GM18520 (cell line): Measurements from ENCODE around the gene ZBTB37.
"Not testable (repeated sequence)": the region's sequence is repeated elsewhere in the genome, so short reads cannot be mapped to it uniquely, and the experiment has no call there.

Experiments used
- ATAC-seq: cut with Tn5 transposase; IDR thresholded peaks from one replicate; pipeline ENCODE4 v1.9.1; 2021; ENCODE audit not compliant: unreplicated experiment

ZBTB37 gene

GRCh38 chr1:173900992-173901391 is 32.8 kb downstream of the ZBTB37 start:
- no peak for ATAC-seq

DNA sequence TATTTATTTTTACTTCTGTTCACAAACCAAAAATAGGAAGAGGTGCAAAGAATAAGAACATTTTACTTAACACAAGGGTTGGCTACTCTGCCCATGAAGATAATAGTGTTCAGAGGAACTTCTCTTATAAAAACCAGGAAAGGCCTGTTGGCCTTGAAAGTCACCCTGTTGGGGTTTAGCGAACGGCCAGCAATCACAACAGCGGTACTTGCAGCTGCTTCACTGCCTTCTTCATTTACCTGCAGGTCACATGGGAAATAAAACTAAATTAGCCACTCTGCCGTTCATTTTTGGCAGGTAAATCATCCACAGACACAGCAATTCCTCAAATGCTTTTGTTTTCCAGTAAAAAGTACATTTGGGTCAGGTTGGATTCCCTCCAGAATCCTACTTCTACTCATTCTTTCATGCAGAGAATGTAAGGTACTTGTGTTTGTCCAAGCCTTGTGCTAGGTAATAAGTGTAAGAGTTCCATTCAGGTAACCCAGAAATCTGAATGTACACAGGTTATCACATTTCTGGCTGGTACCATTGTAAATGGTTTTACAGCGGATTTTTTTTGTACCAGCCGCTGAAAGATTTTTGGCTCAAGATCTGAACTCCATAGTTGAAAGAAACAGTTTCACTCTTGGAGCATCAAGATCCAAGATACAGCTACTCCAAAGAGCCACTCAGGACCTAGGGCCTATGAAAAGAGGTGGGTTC is 35.8 kb downstream of the ZBTB37 start:
- ATAC-seq: no peak

DNA sequence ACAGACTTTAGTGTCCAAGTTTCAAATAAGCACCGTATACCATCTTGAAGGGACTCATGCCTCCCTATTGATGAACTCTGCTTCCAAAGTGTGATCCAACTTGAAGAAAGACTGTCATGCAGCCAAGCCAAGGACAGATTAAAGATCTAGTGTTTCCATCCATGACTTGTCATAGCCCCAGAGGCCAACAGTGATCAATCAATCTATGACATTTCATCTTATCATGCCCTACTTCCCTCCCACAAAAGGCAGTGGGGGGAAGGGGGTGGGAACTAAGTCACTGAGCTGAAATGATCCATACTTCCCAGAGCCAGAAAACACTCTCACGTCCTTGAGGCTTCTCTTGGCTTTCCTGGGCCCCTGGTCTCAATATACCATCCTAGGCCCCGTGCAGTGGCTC is 44.9 kb downstream of the ZBTB37 start:
- ATAC-seq: no peak

DNA sequence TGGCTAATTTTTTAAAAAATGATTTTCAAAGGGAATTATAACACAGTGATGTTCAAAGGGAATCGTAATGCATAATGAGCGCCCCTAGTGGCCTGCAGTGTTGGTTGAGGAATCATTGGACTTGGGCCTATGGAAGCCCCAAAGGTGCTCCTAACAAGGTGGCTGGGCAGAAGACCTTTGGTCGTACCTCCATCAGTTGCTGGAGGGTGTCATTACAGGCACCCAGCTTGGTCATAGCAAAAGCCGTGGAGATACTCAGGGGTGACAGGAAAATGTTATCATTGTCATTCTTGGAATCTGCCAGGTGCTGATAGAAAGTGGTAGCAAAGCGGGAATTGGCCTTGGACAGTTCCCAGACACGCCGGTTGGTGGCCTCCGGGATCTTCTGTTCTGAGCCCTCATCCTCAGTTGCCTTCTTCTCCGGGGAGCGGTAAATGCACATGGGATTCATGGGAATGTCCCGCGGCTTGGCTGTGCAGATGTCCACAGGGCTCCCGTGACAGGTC is 46.2 kb downstream of the ZBTB37 start:
- no peak for ATAC-seq

DNA sequence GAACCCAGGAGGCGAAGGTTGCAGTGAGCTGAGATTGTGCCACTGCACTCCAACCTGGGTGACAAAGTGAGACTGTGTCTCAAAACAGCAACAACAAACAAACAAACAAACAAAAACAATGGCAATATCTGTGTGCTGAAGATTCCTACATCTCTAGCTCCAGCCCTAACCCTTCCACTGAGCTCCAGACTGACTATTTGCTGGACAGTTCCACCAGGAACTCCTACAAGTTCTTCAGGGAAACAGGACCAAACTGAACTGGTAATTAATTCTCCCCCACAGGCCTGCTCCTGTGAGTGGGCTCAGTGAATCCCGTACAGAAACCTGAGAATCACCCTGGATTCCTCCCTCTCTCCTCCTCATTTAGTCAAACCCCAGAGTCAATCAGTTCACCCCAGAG is 47.4 kb downstream of the ZBTB37 start:
- no peak for ATAC-seq

DNA sequence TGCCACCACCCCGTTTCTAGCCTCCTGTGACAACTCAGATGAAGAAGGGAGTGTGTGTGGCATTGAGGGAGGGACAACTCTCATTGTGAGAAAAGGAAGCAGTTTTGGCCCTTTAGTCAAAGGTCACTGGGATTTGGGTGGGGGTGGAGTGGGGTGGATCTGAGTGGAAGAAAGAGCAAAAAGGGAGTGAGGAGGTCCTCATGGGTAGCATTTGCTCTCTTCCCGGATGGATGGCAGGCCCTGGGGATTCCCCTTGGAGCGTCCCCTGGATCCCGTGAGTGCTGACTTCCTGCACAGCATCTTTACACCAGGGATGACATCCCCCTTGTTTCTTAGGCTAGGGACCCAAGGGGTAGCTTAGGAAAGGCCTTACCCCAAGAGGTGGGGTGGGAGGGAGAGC is 48.5 kb downstream of the ZBTB37 start:
- no peak for ATAC-seq

DNA sequence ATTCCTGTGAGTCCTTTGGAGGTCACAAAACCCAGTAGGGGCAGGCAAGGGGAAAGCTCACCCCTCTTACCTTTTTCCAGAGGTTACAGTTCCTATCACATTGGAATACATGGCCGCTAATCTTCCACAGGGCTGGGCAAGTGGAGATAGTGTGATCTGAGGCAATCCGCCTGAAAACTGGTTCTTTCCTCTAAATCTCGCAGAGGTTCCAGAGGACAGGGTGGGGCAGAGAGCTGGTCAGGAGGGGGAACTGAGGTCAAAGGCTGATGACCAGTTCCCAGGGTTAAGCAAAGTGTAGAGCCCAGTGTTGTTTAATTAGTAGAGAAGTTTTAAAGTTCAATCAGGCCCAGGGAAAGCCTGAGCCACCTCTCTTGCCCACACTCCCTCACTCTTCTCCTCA is 49.0 kb downstream of the ZBTB37 start, which contains the start of gene SERPINC1:
SERPINC1 (minus strand) TSS at position 179 of the 400 bp plus-strand sequence; CDS start at position 111, 68 bp downstream.
- no peak for ATAC-seq

DNA sequence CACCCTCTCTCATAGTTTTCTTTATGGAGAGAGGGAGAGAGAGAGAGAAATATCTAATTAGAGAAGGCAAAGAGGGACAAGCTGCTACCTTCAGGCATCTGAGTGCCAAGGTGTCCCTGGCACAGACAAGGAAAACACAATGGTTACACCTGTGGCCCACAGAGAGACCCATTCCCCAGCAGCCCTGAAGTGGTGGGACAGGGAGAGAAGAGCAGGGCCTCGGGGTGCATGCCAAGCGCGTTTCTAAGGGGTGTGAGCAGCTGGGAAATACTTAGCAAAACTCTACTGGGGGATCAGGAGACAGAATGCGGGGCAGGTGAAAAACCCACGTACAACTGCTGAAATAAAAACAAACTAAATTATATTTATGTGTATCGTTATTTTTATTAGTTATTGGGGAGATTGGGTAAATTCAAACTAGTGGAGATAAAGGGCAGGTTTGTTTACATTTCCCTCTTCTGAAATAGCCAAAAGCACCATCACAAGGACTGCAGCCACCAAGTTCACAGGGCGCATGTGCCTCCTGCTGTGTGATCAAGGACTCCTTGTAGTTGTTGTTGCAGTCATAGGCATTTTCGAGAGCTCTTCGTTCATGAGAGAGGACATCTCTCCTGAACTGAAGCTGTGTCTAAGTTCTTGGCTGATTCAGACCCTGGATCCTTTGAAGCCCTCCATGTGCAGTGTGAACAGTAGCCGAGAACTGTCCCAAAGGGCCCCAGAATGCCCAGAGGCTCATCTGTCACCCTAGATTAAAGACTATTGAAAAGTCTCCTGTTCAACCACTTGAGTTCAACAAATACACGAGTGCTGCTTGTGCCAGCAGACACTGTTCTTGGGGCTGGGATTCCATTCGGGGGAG is 49.7 kb downstream of the ZBTB37 start:
- ATAC-seq: no peak

GRCh38 chr1:173920861-173921260 is 52.7 kb downstream of the ZBTB37 start:
- no peak for ATAC-seq

DNA sequence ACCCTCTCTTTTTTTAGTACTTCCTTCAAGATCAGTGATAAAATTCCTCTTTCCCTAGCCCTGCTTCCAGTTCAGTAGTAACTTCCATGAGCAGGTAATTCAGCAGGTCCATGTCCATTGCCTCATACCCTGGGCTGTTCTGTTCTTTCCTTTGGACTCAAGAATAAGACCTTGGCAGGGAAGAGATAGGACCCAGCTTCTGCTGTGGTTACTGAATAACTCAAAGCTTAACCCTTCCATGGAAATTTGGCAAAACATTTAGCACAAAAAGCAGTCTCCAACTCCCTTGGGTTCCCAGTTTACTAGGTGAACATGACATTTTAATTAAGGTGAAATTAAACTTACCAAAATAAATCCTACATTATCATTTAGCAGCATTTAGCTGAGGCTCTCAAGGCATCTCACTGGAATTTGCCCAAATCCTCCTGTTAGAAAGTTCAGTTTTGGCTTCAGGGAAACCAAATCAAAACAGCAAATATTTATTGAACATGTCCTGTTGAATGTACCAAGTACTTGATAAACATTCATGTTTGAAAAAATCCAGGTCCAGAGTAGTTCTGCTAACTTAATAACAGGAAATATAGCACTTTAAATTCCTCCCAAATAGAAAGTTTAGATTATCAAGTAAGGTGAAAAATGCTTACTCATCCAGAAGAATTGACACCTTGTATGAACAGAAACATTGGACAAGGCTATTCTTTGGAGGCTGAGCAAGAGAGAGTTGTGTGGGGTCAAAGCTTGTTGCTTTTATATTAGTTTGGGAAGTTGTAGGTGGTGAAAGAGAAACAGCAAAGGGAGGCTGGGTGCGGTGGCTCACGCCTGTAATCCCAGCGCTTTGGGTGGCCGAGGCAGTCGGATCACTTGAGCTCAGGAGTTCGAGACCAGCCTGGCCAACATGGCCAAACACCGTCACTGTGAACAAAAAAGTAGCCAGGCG is 57.4 kb downstream of the ZBTB37 start:
- no peak for ATAC-seq

- ATAC-seq: not testable (repeated sequence)
Observed at GRCh38 chr1:173930541-173930940, 62.4 kb downstream of the ZBTB37 start.

GRCh38 chr1:173934440-173934839 is 66.3 kb downstream of the ZBTB37 start:
- no peak for ATAC-seq

DNA sequence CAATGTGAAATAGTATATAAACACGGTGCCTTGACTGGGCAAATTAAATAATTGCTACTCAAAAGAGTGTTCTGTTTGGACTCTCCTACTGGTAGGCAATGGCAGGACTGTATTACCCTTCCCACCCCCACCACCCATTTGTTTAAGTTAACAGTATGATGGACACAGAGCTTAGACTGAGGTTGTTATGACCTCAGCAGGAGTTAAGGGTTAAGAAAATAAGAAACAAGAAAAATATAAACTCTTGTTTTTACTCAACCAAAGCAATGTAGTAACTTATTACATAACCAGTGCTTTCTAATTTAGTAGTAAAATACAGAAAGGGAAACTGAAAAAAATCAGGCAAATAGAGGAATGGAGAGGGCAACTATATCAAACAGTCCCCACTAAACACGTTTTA is 68.9 kb downstream of the ZBTB37 start:
- ATAC-seq: no peak

DNA sequence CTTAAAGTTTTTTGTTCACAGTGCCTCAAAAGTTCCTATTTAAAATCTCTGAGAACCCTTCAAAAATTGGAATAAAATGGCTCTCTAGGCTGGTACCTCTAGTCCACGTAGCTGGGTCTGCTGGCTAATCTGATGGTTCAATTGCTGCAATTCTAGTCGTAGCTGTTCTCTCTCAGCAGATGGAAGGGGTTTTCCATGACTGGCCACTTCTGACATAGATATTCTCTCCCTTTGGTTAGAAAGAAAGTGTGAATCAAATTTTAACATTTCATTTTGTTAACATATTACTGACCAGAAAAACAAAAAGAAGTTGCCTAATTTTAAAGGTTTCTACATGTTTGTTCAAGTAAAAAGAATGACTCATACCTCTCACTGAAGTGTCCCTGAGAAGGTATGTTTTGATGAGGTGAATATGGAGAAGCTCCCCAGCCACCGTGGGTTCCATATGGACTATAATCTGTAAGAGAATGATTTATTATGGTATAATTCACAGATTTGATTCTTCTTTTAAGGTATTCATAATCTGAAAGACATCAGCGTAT is 78.3 kb downstream of the ZBTB37 start:
- no peak for ATAC-seq

DNA sequence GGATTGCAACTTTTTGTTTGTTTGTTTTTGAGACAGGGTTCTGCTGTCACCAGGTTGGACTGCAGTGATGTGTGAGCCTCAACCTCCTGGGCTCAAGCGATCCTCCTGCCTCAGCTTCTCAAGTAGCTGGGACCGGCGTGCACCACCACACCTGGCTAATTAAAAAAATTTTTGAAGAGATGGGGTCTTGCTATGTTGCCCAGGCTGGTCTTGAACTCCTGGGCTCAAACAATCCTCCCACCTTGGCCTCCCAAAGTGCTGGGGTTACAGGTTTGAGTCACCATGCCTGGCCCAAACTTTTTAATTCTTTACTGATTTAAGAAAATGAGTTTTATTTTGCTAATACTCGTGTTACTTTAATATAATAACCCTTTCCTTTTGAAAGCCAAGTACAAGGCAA is 80.4 kb downstream of the ZBTB37 start:
- ATAC-seq: no peak
